Prostate gland (tissue), 2 donors: Measurements from ENCODE around the gene KDSR.

Experiments used
- POLR2A ChIP-seq: fragments of 450-650 bp; IDR thresholded peaks from one replicate; pipeline ENCODE4 v1.6.1; 2016; ENCODE audit warnings: antibody characterized with exemption, mild to moderate bottlenecking
- POLR2AphosphoS5 ChIP-seq: sonication (generic); formaldehyde crosslinking; IDR thresholded peaks from one replicate; pipeline ENCODE4 v1.6.1; 2017; ENCODE audit warnings: antibody characterized with exemption
- TF ChIP-seq, protein P1 (sequence below), 4 experiments: fragments of 200-600 bp in 2 of 4; fragments of 450-650 bp in 2 of 4; sonication (generic) in 2 of 4; IDR thresholded peaks; 1 replicate in 3 of 4; 2 replicates in 1 of 4; pipeline ENCODE4 v1.5.1; 2016 to 2019; ENCODE audit warnings: antibody characterized with exemption in 4 of 4, mild to moderate bottlenecking in 2 of 4, moderate library complexity in 2 of 4

DNA sequence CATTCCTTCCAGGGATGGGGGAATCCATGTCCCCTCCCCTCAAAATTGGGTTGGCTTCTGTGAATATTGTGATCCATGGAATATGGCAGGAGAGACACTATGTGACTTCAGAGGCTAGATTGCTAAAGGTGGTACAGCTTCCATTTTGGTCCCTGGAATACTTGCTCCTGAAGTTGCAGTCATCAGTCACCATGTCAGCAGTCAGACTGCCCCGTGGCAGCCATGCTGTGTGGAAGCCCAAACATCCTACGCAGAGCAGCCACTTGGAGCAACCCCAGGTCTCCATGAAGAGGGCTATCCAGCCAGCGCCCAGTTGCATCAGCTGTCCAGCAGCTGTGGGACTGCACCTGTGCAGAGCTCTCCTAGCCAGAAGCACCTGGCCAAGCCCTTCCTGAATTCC lies 15.8 kb upstream of the KDSR start:
- TF ChIP-seq, protein P1, sequence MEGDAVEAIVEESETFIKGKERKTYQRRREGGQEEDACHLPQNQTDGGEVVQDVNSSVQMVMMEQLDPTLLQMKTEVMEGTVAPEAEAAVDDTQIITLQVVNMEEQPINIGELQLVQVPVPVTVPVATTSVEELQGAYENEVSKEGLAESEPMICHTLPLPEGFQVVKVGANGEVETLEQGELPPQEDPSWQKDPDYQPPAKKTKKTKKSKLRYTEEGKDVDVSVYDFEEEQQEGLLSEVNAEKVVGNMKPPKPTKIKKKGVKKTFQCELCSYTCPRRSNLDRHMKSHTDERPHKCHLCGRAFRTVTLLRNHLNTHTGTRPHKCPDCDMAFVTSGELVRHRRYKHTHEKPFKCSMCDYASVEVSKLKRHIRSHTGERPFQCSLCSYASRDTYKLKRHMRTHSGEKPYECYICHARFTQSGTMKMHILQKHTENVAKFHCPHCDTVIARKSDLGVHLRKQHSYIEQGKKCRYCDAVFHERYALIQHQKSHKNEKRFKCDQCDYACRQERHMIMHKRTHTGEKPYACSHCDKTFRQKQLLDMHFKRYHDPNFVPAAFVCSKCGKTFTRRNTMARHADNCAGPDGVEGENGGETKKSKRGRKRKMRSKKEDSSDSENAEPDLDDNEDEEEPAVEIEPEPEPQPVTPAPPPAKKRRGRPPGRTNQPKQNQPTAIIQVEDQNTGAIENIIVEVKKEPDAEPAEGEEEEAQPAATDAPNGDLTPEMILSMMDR (IDR thresholded peaks at IDR 0.05): no peak
- TF ChIP-seq POLR2A (no peak), POLR2AphosphoS5 (no peak)
